Activated naive CD4-positive, alpha-beta T cell treated with anti-CD3 and anti-CD28 coated beads, Interleukin-2, amount 50 U/mL, for 16 hours (primary cell): ENCODE measurements around the gene PPP2R3A.
"Not testable (repeated sequence)": the region's sequence is repeated elsewhere in the genome, so short reads cannot be mapped to it uniquely, and the experiment has no call there.

Experiments used
- DNase-seq: peaks from one replicate; pipeline ENCODE4 v3.0.0-alpha.2; 2020

The PPP2R3A gene

GRCh38 chr3:136161516-136161915 lies 196.0 kb downstream of the PPP2R3A start:
- no peak for DNase-seq

GRCh38 chr3:136162322-136162721 lies 196.8 kb downstream of the PPP2R3A start:
- DNase-seq, result no peak

- not testable (repeated sequence) for DNase-seq
Observed at GRCh38 chr3:136163607-136164006, 198.1 kb downstream of the PPP2R3A start.

- no peak for DNase-seq
Observed at GRCh38 chr3:136166507-136166906, 201.0 kb downstream of the PPP2R3A start.

GRCh38 chr3:136168236-136168635 lies 202.7 kb downstream of the PPP2R3A start:
- not testable (repeated sequence) for DNase-seq

GRCh38 chr3:136171097-136171542 lies 205.6 kb downstream of the PPP2R3A start:
- peak; percentile 21 for DNase-seq

- DNase-seq, result no peak
Observed at GRCh38 chr3:136173939-136174490, 208.5 kb downstream of the PPP2R3A start.

GRCh38 chr3:136177876-136178275 lies 212.3 kb downstream of the PPP2R3A start:
- DNase-seq, result no peak

GRCh38 chr3:136181741-136182140 lies 216.2 kb downstream of the PPP2R3A start:
- DNase-seq, result no peak

GRCh38 chr3:136184703-136185102 lies 219.2 kb downstream of the PPP2R3A start:
- DNase-seq, result no peak

GRCh38 chr3:136186344-136186743 lies 220.8 kb downstream of the PPP2R3A start:
- DNase-seq, result no peak

- DNase-seq, result no peak
Observed at GRCh38 chr3:136186846-136187245, 221.3 kb downstream of the PPP2R3A start.

- no peak for DNase-seq
Observed at GRCh38 chr3:136187868-136188267, 222.3 kb downstream of the PPP2R3A start.

GRCh38 chr3:136189043-136189442 lies 223.5 kb downstream of the PPP2R3A start:
- DNase-seq, result no peak

- DNase-seq, result no peak
Observed at GRCh38 chr3:136189859-136190617, 224.5 kb downstream of the PPP2R3A start.

- not testable (repeated sequence) for DNase-seq
Observed at GRCh38 chr3:136192195-136192594, 226.7 kb downstream of the PPP2R3A start.

GRCh38 chr3:136192831-136193230 lies 227.3 kb downstream of the PPP2R3A start:
- DNase-seq, result no peak

GRCh38 chr3:136193278-136194054 lies 227.9 kb downstream of the PPP2R3A start:
- DNase-seq, result no peak

- peak; percentile 63 for DNase-seq
Observed at GRCh38 chr3:136194409-136195257, 229.1 kb downstream of the PPP2R3A start.

GRCh38 chr3:136195258-136196063 lies 229.9 kb downstream of the PPP2R3A start:
- peak; percentile 77 for DNase-seq

- no peak for DNase-seq
Observed at GRCh38 chr3:136196064-136196400, 230.5 kb downstream of the PPP2R3A start, which contains the start of gene MSL2. Gene MSL2, minus strand, starts transcription at chr3:136196335. Its CDS starts 1,222 bp downstream, at chr3:136195113.
